GM23248 (cell line): ENCODE data around the gene EXOC2.

Experiments
- EZH2 ChIP-seq: fragments of 200-600 bp; sonication (generic); IDR thresholded peaks from 2 replicates; pipeline ENCODE4 v1.6.1; 2018; ENCODE audit warnings: antibody characterized with exemption, mild to moderate bottlenecking; ENCODE audit not compliant: insufficient read depth, poor library complexity, severe bottlenecking
- EZH2phosphoT487 ChIP-seq: fragments of 200-600 bp; sonication (generic); IDR thresholded peaks from 2 replicates; pipeline ENCODE4 v1.6.1; 2018; ENCODE audit warnings: antibody characterized with exemption, moderate library complexity, mild to moderate bottlenecking, low read depth; ENCODE audit not compliant: insufficient read depth

GRCh38 chr6:707576-708236 is 14.8 kb upstream of the EXOC2 start:
- TF ChIP-seq EZH2 (no peak), EZH2phosphoT487 (no peak)
